MM.1S (cell line): ENCODE data around the gene PBXIP1.
"Not testable (repeated sequence)": the region's sequence is repeated elsewhere in the genome, so short reads cannot be mapped to it uniquely, and the experiment has no call there.

Experiments
- DNase-seq: peaks from one replicate; pipeline ENCODE4 v3.0.0-alpha.2; 2015
- H2AFZ ChIP-seq: fragments of 300-600 bp; sonication (generic); 2 replicates; pipeline ENCODE4 v1.6.0; 2016; ENCODE audit warnings: antibody characterized with exemption, low read length
- H3F3A ChIP-seq: fragments of 300-600 bp; sonication (generic); 2 replicates; pipeline ENCODE4 v1.6.1; 2016; ENCODE audit warnings: mild to moderate bottlenecking, antibody characterized with exemption, low read length, moderate library complexity, mixed read lengths; ENCODE audit not compliant: insufficient read depth
- H3K27ac ChIP-seq: fragments of 300-600 bp; sonication (generic); 2 replicates; pipeline ENCODE4 v1.5.1; 2016; ENCODE audit warnings: mild to moderate bottlenecking, low read length
- H3K27me3 ChIP-seq: fragments of 300-600 bp; sonication (generic); replicated peaks from 2 replicates; pipeline ENCODE4 v1.6.0; 2016; ENCODE audit warnings: low read length; ENCODE audit not compliant: insufficient read depth
- H3K36me3 ChIP-seq: fragments of 300-600 bp; sonication (generic); replicated peaks from 2 replicates; pipeline ENCODE4 v1.6.1; 2016; ENCODE audit warnings: mild to moderate bottlenecking, low read length, mixed read lengths; ENCODE audit not compliant: insufficient read depth
- H3K4me1 ChIP-seq: fragments of 300-600 bp; sonication (generic); 2 replicates; pipeline ENCODE4 v1.6.1; 2016; ENCODE audit warnings: low read length, mixed read lengths
- H3K4me2 ChIP-seq: fragments of 300-600 bp; sonication (generic); 2 replicates; pipeline ENCODE4 v1.6.0; 2016; ENCODE audit warnings: low read depth, low read length
- H3K4me3 ChIP-seq: fragments of 300-600 bp; sonication (generic); 2 replicates; pipeline ENCODE4 v1.5.1; 2016; ENCODE audit warnings: low read length, mixed read lengths
- H3K79me2 ChIP-seq: fragments of 300-600 bp; sonication (generic); 2 replicates; pipeline ENCODE4 v1.6.1; 2016; ENCODE audit warnings: mixed run types, low read length, mixed read lengths
- H3K9ac ChIP-seq: fragments of 300-600 bp; sonication (generic); 2 replicates; pipeline ENCODE4 v1.6.1; 2016; ENCODE audit warnings: low read length, mixed read lengths
- H3K9me2 ChIP-seq: fragments of 300-600 bp; sonication (generic); replicated peaks from 2 replicates; pipeline ENCODE4 v1.6.1; 2016; ENCODE audit warnings: mild to moderate bottlenecking, low read length, mixed read lengths; ENCODE audit not compliant: insufficient read depth
- H3K9me3 ChIP-seq: fragments of 300-600 bp; sonication (generic); replicated peaks from 2 replicates; pipeline ENCODE4 v1.6.1; 2016; ENCODE audit warnings: mild to moderate bottlenecking, low read length, mixed read lengths; ENCODE audit not compliant: insufficient read depth
- H4K20me1 ChIP-seq: fragments of 300-600 bp; sonication (generic); 2 replicates; pipeline ENCODE4 v1.6.1; 2016; ENCODE audit warnings: mild to moderate bottlenecking, low read length, moderate library complexity, mixed read lengths; ENCODE audit not compliant: insufficient read depth
- EZH2 ChIP-seq: fragments of 300-600 bp; sonication (generic); optimal IDR thresholded peaks from 2 replicates; pipeline ENCODE3; 2017; ENCODE audit warnings: low read depth, mild to moderate bottlenecking, antibody characterized with exemption, low read length, mixed read lengths
- EZH2phosphoT487 ChIP-seq: fragments of 300-600 bp; sonication (generic); IDR thresholded peaks from 2 replicates; pipeline ENCODE4 v1.6.1; 2018; ENCODE audit warnings: antibody characterized with exemption, low read length
- TF ChIP-seq, protein P1 (sequence below): fragments of 300-600 bp; sonication (generic); IDR thresholded peaks from 2 replicates; pipeline ENCODE4 v1.5.1; 2016; ENCODE audit warnings: antibody characterized with exemption, low read length, mixed read lengths

Gene PBXIP1

GRCh38 chr1:154998201-154998780, 42.4 kb upstream of the PBXIP1 start:
- H3K27me3 ChIP-seq = no peaks in the 10 kb centered on the region
- H3K9ac ChIP-seq = peak overlapping the region; percentile 73; the same call in 1 of the 2 replicates
- no peak for DNase-seq
- H4K20me1 ChIP-seq = no peaks in the 10 kb centered on the region
- H3K4me2 ChIP-seq = peak overlapping the region; percentile 97; the same call in 1 of the 2 replicates
- no peaks in the 10 kb centered on the region for H3K9me3 ChIP-seq
- H3K27ac ChIP-seq = peak overlapping the region; percentile 95; the same call in 1 of the 2 replicates
- H3K4me1 ChIP-seq = peaks cover 9% of the 10 kb centered on the region; the same call in 1 of the 2 replicates
- peaks cover 7% of the 10 kb centered on the region for H3K79me2 ChIP-seq
- no peaks in the 10 kb centered on the region for H3K36me3 ChIP-seq
- peak overlapping the region; percentile 77; the same call in 1 of the 2 replicates for H3K4me3 ChIP-seq
- TF ChIP-seq EZH2phosphoT487 = no peak
- TF ChIP-seq, protein P1, sequence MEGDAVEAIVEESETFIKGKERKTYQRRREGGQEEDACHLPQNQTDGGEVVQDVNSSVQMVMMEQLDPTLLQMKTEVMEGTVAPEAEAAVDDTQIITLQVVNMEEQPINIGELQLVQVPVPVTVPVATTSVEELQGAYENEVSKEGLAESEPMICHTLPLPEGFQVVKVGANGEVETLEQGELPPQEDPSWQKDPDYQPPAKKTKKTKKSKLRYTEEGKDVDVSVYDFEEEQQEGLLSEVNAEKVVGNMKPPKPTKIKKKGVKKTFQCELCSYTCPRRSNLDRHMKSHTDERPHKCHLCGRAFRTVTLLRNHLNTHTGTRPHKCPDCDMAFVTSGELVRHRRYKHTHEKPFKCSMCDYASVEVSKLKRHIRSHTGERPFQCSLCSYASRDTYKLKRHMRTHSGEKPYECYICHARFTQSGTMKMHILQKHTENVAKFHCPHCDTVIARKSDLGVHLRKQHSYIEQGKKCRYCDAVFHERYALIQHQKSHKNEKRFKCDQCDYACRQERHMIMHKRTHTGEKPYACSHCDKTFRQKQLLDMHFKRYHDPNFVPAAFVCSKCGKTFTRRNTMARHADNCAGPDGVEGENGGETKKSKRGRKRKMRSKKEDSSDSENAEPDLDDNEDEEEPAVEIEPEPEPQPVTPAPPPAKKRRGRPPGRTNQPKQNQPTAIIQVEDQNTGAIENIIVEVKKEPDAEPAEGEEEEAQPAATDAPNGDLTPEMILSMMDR = peak; percentile 57
- no peak for TF ChIP-seq EZH2
- no peaks in the 10 kb centered on the region for H3K9me2 ChIP-seq
- peaks cover 60% of the 10 kb centered on the region for H3F3A ChIP-seq
- no peak overlapping the region for H2AFZ ChIP-seq

DNA sequence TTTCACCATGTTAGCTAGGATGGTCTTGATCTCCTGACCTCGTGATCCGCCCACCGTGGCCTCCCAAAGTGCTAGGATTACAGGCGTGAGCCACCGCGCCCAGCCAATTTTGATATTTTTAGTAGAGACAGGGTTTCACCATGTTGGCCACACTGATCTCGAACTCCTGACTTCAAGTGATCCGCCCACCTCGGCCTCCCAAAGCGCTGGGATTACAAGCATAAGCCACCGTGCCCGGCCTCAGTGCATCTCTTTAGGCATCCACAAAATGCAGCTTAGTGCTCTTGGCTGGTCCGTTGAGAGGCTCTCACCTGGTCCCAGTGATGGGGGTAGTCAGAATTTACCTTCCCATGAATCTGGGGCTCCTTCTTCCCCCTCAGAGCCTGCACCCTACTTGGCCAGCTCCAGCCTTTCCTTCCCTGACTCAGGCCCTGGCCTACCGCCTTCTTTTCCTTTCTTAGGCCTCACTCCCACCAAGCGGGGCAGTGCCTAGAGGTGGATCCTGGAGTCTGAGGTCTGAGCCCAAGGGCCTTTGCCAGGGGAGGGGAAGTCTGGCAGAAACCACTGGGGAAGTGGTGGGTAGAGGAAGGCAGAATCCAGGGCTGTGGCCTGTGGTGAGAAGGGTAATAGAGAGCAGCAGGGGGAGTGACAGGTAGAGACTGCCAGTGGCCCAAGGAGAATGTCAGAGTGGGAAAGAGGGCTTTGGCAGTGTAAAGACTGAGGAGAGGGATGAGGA, 41.2 kb upstream of the PBXIP1 start:
- H3K9ac ChIP-seq = no peak overlapping the region
- H3K9me3 ChIP-seq = no peaks in the 10 kb centered on the region
- no peak overlapping the region for H3K27ac ChIP-seq
- H3K27me3 ChIP-seq = no peaks in the 10 kb centered on the region
- no peak overlapping the region for H2AFZ ChIP-seq
- no peaks in the 10 kb centered on the region; the same call in 1 of the 2 replicates for H3K79me2 ChIP-seq
- no peak overlapping the region for H3K4me3 ChIP-seq
- no peaks in the 10 kb centered on the region for H3K36me3 ChIP-seq
- peaks cover 59% of the 10 kb centered on the region for H3F3A ChIP-seq
- DNase-seq = no peak
- H4K20me1 ChIP-seq = no peaks in the 10 kb centered on the region
- TF ChIP-seq EZH2phosphoT487 (no peak), EZH2 (no peak)
- TF ChIP-seq, protein P1 = no peak
- H3K4me2 ChIP-seq = no peak overlapping the region
- peaks cover 9% of the 10 kb centered on the region; the same call in 1 of the 2 replicates for H3K4me1 ChIP-seq
- no peaks in the 10 kb centered on the region for H3K9me2 ChIP-seq

DNA sequence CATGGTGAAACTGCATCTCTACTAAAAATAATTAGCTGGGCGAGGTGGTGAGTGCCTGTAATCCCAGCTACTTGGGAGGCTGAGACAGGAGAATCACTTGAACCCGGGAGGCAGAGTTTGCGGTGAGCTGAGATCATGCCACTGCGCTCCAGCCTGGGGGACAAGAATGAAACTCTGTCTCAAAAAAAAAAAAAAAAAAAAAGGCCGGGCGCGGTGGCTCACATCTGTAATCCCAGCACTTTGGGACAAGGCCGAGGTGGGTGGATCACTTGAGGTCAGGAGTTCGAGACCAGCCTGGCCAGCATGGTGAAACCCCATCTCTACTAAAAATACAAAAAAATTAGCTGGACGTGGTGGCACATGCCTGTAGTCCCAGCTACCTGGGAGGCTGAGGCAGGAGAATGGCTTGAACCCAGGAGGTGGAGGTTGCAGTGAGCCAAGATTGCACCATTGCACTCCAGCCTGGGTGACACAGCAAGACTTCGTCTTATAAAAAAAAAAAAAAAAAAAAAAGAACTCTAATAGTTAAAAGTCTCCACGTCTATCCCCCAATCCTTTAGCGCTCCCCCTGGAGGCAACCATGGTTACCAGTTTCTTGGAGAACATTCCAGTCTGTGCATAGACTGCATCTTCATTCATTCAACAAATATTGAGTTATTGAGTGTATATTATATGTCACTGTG, 39.5 kb upstream of the PBXIP1 start:
- TF ChIP-seq, protein P1 = peak; percentile 40
- H3K9ac ChIP-seq, H2AFZ ChIP-seq, H3K9me2 ChIP-seq, H3K4me3 ChIP-seq, H3K36me3 ChIP-seq, H3K27ac ChIP-seq, H3K9me3 ChIP-seq, H4K20me1 ChIP-seq, H3K27me3 ChIP-seq, H3K4me2 ChIP-seq, H3K4me1 ChIP-seq, H3K79me2 ChIP-seq: not testable (repeated sequence)
- DNase-seq = peak; percentile 58
- peaks cover 48% of the 10 kb centered on the region for H3F3A ChIP-seq
